DND-41 (cell line): Measurements from ENCODE around the gene RPH3AL.

ENCODE experiments used
- ATAC-seq: fragments of 200-7000 bp; cut with Tn5 transposase; 3 replicates; pipeline ENCODE4 v1.9.1; 2021; ENCODE audit warnings: low read depth; ENCODE audit not compliant: insufficient read depth
- DNase-seq: peaks from one replicate; pipeline ENCODE4 v3.0.0-alpha.2; 2020
- H2AFZ ChIP-seq: 2 replicates; pipeline ENCODE4 v1.6.0; 2012; ENCODE audit warnings: low read depth, low read length
- H3K27ac ChIP-seq: 2 replicates; pipeline ENCODE4 v1.5.1; 2012; ENCODE audit warnings: low read length, inconsistent platforms
- H3K27me3 ChIP-seq: fragments of 200-600 bp; sonication (generic); 2 replicates; pipeline ENCODE4 v1.6.0; 2012; ENCODE audit warnings: low read length, mild to moderate bottlenecking, inconsistent platforms; ENCODE audit not compliant: insufficient read depth, poor library complexity
- H3K36me3 ChIP-seq: 2 replicates; pipeline ENCODE4 v1.5.1; 2012; ENCODE audit warnings: low read length, inconsistent platforms; ENCODE audit not compliant: insufficient read depth
- H3K4me1 ChIP-seq: 2 replicates; pipeline ENCODE4 v1.5.1; 2012; ENCODE audit warnings: mild to moderate bottlenecking, low read length; ENCODE audit not compliant: insufficient read depth
- H3K4me2 ChIP-seq: 2 replicates; pipeline ENCODE4 v1.6.0; 2012; ENCODE audit warnings: mild to moderate bottlenecking, moderate library complexity, low read length, inconsistent platforms; ENCODE audit not compliant: insufficient read depth
- H3K4me3 ChIP-seq, 2 experiments: fragments of 200-600 bp in 1 of 2; shearing (Covaris generic) in 1 of 2; 2 replicates each; pipeline ENCODE4 v1.5.1; 2012 to 2016; ENCODE audit warnings: inconsistent platforms in 2 of 2, low read length in 2 of 2, mild to moderate bottlenecking in 2 of 2, low read depth in 1 of 2, moderate library complexity in 1 of 2
- H3K79me2 ChIP-seq: 2 replicates; pipeline ENCODE4 v1.6.0; 2012; ENCODE audit warnings: low read length, inconsistent platforms; ENCODE audit not compliant: insufficient read depth
- H3K9ac ChIP-seq: 2 replicates; pipeline ENCODE4 v1.6.0; 2012; ENCODE audit warnings: low read depth, mild to moderate bottlenecking, inconsistent platforms, low read length, moderate library complexity
- H3K9me3 ChIP-seq: 2 replicates; pipeline ENCODE4 v1.5.1; 2012; ENCODE audit warnings: low read length, moderate library complexity, mild to moderate bottlenecking, inconsistent platforms; ENCODE audit not compliant: insufficient read depth, severe bottlenecking
- H4K20me1 ChIP-seq: 2 replicates; pipeline ENCODE4 v1.6.0; 2012; ENCODE audit warnings: low read length; ENCODE audit not compliant: insufficient read depth
- EZH2 ChIP-seq: IDR thresholded peaks from 3 replicates; pipeline ENCODE4 v1.6.1; 2012; ENCODE audit warnings: borderline replicate concordance, low read depth, mild to moderate bottlenecking, moderate library complexity, low read length, inconsistent platforms; ENCODE audit not compliant: severe bottlenecking
- TF ChIP-seq, protein P1 (sequence below): IDR thresholded peaks from 2 replicates; pipeline ENCODE4 v1.5.1; 2012; ENCODE audit warnings: borderline replicate concordance, low read length, moderate library complexity, mild to moderate bottlenecking; ENCODE audit not compliant: poor library complexity, severe bottlenecking; ENCODE audit errors: extremely low read depth

Gene RPH3AL

DNA sequence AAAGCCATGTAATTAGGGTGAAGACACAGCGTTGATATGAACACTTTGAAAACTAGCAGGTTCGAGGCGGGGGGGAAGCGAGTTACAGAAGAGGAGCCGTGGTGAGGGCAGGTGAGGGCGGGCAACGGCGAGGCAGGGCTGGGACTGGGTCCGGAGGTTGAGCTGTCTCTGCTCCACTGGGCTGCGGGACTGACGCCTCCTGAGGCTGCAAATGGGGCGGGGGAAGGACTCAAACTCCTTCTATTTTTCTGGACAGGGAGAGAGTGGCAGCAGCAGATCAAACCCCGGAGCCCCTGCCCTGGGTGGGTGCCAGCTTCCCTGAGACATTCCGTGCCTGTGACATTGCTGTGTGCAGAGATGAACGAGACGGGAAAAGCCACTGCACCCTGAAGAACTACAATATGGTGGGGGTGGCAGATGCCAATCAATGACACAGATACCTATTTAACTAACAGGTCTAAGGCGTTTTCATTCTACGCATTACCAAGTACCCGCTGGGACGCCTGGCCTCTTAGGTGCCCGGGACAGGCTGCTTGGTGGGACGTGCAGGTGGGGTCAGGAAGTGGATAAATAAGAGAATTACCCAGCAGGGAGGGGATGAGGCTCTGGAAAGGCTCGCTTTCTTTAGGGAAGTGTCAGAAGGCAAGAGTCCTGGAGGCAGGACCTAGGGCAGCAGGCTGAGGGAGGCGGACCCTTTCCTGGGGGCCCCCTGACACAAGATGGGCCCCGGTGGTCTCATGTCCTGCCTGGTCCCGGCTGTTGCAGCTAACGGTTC lies 30.4 kb downstream of the RPH3AL start:
- H3K27ac ChIP-seq = no peak overlapping the region
- TF ChIP-seq EZH2 = no peak
- TF ChIP-seq, protein P1, sequence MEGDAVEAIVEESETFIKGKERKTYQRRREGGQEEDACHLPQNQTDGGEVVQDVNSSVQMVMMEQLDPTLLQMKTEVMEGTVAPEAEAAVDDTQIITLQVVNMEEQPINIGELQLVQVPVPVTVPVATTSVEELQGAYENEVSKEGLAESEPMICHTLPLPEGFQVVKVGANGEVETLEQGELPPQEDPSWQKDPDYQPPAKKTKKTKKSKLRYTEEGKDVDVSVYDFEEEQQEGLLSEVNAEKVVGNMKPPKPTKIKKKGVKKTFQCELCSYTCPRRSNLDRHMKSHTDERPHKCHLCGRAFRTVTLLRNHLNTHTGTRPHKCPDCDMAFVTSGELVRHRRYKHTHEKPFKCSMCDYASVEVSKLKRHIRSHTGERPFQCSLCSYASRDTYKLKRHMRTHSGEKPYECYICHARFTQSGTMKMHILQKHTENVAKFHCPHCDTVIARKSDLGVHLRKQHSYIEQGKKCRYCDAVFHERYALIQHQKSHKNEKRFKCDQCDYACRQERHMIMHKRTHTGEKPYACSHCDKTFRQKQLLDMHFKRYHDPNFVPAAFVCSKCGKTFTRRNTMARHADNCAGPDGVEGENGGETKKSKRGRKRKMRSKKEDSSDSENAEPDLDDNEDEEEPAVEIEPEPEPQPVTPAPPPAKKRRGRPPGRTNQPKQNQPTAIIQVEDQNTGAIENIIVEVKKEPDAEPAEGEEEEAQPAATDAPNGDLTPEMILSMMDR = no peak
- no peak for ATAC-seq
- H3K9ac ChIP-seq = no peak overlapping the region
- H3K79me2 ChIP-seq = no peaks in the 10 kb centered on the region
- H3K36me3 ChIP-seq = no peaks in the 10 kb centered on the region
- no peaks in the 10 kb centered on the region for H3K27me3 ChIP-seq
- no peak overlapping the region for H2AFZ ChIP-seq
- H4K20me1 ChIP-seq = no peaks in the 10 kb centered on the region
- no peak for DNase-seq
- H3K4me3 ChIP-seq = no peak overlapping the region
- H3K4me2 ChIP-seq = no peak overlapping the region
- no peaks in the 10 kb centered on the region for H3K9me3 ChIP-seq
- H3K4me1 ChIP-seq = no peaks in the 10 kb centered on the region

DNA sequence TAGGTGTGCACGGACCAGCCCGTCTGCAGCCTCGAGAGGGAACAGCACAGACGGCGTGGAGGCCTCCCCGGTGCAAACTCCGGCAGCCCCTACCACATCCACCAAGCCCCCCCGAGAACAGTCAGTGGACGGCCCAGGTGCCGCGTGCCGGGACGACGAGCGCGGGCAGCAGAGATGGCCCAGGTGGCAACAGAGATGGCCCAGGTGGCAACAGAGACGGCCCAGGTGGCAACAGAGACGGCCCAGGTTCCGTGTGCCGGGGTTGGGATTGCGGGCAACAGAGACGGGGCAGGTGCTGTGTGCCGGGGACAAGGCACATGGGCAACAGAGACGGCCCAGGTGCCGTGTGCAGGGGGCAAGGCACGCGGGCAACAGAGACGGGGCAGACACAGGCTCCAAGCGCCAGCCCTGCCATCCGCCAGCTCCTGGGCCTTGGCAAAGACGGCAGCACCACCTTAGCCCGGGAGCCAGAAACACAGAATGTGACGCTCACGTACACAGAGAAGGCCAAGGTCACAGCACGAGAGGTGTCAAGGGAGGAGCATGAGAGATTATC lies 31.1 kb downstream of the RPH3AL start:
- H4K20me1 ChIP-seq = no peaks in the 10 kb centered on the region
- no peak overlapping the region for H2AFZ ChIP-seq
- no peak for DNase-seq
- no peak overlapping the region for H3K4me2 ChIP-seq
- no peak overlapping the region for H3K4me3 ChIP-seq
- H3K36me3 ChIP-seq = no peaks in the 10 kb centered on the region
- no peak overlapping the region for H3K27ac ChIP-seq
- no peak overlapping the region for H3K9ac ChIP-seq
- TF ChIP-seq, protein P1 = no peak
- TF ChIP-seq EZH2 = no peak
- H3K4me1 ChIP-seq = no peaks in the 10 kb centered on the region
- no peaks in the 10 kb centered on the region for H3K9me3 ChIP-seq
- no peaks in the 10 kb centered on the region for H3K79me2 ChIP-seq
- no peak for ATAC-seq
- no peaks in the 10 kb centered on the region for H3K27me3 ChIP-seq

DNA sequence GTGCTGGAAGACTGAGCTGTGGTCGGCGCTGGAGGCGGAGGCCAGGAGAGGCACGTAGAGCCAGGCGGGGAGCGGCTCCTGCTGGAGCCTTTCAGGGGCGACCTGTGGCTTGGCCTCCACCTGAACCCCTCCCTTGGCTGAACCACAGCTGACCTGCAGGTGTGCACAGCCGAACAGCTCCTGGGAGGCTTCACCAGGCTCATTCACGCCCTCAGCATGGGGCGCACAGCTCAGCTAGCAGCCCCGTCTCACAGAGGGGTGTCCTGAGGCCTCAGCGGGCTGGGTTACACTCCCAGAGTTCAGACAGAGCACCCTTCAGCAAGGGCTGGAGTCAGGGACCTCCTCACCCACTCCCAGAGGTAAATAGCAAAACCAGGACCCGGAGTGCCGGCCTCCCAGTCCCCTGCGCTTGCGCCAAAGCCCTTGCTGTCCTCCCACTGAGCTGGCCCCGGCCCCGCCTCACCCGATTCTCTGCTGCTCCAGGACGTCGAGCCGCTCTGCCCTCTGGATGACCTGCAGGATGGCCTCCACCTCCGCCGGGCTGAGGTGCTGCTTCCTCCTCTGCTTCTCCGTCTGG lies 31.7 kb downstream of the RPH3AL start:
- no peaks in the 10 kb centered on the region for H3K36me3 ChIP-seq
- H3K79me2 ChIP-seq = no peaks in the 10 kb centered on the region
- H3K27ac ChIP-seq = no peak overlapping the region
- no peak overlapping the region for H2AFZ ChIP-seq
- TF ChIP-seq, protein P1 = no peak
- no peak for TF ChIP-seq EZH2
- DNase-seq = no peak
- H3K9ac ChIP-seq = no peak overlapping the region
- no peaks in the 10 kb centered on the region for H3K4me1 ChIP-seq
- no peak for ATAC-seq
- H3K9me3 ChIP-seq = no peaks in the 10 kb centered on the region
- H3K4me3 ChIP-seq = no peak overlapping the region
- no peak overlapping the region for H3K4me2 ChIP-seq
- no peaks in the 10 kb centered on the region for H4K20me1 ChIP-seq
- no peaks in the 10 kb centered on the region for H3K27me3 ChIP-seq
